ENCODE results near the gene TBC1D32. TPM values are rescaled to one million over a fixed set of nuclear protein-coding genes. Genes with fewer than 3 reads are reported as not detected.

TBC1D32 gene
- total and polyA plus RNA-seq, 4 donors: 0.51 to 2.8 (median 1.7) TPM

DNA sequence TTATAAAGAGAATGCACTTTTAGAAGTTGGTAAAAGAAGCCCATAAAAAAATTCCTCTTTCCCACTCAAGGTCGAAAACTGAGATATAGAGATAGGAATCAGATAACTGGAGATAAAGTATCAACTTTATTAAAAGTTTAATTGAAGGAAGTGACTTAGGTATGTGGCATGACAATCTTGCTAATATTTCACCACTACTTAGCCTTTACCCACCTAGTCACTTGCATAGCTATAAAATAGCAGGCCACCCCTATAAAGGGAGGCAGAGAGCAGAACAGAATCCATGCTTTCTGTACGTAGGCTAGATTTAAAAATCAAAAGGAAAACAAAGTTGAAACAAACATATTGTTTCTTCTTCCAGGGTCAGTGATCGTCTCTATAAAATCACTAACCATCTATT lies 13.2 kb upstream of the TBC1D32 start:
- H3K9me3 ChIP-seq (ENCODE audit: control insufficient read depth in 4 of 4, low read length in 3 of 4): no peaks in the 10 kb centered on the region
- H3K27ac ChIP-seq (ENCODE audit: low read depth in 1 of 2, low read length in 2 of 2): no peak overlapping the region
- no peak for TF ChIP-seq RAD21 (IDR thresholded peaks at IDR 0.05)
- TF ChIP-seq, protein P1, sequence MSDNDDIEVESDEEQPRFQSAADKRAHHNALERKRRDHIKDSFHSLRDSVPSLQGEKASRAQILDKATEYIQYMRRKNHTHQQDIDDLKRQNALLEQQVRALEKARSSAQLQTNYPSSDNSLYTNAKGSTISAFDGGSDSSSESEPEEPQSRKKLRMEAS (IDR thresholded peaks at IDR 0.05): no peak
- TF ChIP-seq, protein P2, sequence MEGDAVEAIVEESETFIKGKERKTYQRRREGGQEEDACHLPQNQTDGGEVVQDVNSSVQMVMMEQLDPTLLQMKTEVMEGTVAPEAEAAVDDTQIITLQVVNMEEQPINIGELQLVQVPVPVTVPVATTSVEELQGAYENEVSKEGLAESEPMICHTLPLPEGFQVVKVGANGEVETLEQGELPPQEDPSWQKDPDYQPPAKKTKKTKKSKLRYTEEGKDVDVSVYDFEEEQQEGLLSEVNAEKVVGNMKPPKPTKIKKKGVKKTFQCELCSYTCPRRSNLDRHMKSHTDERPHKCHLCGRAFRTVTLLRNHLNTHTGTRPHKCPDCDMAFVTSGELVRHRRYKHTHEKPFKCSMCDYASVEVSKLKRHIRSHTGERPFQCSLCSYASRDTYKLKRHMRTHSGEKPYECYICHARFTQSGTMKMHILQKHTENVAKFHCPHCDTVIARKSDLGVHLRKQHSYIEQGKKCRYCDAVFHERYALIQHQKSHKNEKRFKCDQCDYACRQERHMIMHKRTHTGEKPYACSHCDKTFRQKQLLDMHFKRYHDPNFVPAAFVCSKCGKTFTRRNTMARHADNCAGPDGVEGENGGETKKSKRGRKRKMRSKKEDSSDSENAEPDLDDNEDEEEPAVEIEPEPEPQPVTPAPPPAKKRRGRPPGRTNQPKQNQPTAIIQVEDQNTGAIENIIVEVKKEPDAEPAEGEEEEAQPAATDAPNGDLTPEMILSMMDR (IDR thresholded peaks at IDR 0.05; ENCODE audit: low read depth, low read length, missing input control): no peak
- TF ChIP-seq, protein P3, sequence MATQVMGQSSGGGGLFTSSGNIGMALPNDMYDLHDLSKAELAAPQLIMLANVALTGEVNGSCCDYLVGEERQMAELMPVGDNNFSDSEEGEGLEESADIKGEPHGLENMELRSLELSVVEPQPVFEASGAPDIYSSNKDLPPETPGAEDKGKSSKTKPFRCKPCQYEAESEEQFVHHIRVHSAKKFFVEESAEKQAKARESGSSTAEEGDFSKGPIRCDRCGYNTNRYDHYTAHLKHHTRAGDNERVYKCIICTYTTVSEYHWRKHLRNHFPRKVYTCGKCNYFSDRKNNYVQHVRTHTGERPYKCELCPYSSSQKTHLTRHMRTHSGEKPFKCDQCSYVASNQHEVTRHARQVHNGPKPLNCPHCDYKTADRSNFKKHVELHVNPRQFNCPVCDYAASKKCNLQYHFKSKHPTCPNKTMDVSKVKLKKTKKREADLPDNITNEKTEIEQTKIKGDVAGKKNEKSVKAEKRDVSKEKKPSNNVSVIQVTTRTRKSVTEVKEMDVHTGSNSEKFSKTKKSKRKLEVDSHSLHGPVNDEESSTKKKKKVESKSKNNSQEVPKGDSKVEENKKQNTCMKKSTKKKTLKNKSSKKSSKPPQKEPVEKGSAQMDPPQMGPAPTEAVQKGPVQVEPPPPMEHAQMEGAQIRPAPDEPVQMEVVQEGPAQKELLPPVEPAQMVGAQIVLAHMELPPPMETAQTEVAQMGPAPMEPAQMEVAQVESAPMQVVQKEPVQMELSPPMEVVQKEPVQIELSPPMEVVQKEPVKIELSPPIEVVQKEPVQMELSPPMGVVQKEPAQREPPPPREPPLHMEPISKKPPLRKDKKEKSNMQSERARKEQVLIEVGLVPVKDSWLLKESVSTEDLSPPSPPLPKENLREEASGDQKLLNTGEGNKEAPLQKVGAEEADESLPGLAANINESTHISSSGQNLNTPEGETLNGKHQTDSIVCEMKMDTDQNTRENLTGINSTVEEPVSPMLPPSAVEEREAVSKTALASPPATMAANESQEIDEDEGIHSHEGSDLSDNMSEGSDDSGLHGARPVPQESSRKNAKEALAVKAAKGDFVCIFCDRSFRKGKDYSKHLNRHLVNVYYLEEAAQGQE (IDR thresholded peaks at IDR 0.05): no peak
- no peak for TF ChIP-seq JUND (IDR thresholded peaks at IDR 0.05)
- no peak for TF ChIP-seq NR2F2 (IDR thresholded peaks at IDR 0.05)
- no peak for TF ChIP-seq EGR1 (IDR thresholded peaks at IDR 0.05; ENCODE audit: low read depth in 2 of 2)
- no peak for TF ChIP-seq HNF4G (IDR thresholded peaks at IDR 0.05)
- no peak for TF ChIP-seq HNF4A (conservative IDR thresholded peaks at IDR 0.05)
- no peak for TF ChIP-seq YY1 (IDR thresholded peaks at IDR 0.05)
- no peaks in the 10 kb centered on the region for H3K36me3 ChIP-seq (ENCODE audit: control insufficient read depth in 4 of 4, insufficient read depth in 3 of 4, low read depth in 1 of 4, low read length in 3 of 4)
- no peak overlapping the region for H3K9ac ChIP-seq (ENCODE audit: low read depth in 1 of 2, low read length in 2 of 2)
- H3K4me1 ChIP-seq (ENCODE audit: control insufficient read depth in 4 of 4, insufficient read depth in 4 of 4, low read length in 3 of 4): no peaks in the 10 kb centered on the region
- WGBS: 77% methylated on average over 3 of the region's 3 CpGs
- H3K4me3 ChIP-seq (ENCODE audit: low read depth in 1 of 3, low read length in 3 of 3): no peak overlapping the region
- no peak for DNase-seq (ENCODE audit: low spot score)
- H3K27me3 ChIP-seq (ENCODE audit: control insufficient read depth in 4 of 4, insufficient read depth in 4 of 4, low read length in 3 of 4): peaks cover 0 to 4% (median 0%) of the 10 kb centered on the region in 4 donors

DNA sequence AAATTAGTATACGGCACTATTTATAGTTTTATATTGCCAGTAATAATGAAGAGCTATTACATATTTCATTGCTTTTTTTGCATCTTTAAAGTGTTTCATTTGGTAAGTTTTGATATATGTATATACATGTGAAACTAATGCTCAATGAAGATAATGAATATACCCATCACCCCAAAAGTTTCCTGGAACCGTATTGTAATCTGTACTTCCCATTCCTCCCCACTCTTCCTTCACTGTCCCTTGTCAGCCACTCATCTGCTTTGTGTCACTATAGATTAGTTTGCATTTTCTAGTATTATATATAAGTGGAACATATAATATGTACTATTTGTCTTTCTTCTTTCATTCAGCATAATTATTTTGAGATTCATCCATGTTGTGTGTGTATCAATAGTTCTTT lies 10.3 kb upstream of the TBC1D32 start:
- TF ChIP-seq FOXA2 (IDR thresholded peaks at IDR 0.05) (no peak), NR2F2 (IDR thresholded peaks at IDR 0.05) (no peak), FOXA1 (IDR thresholded peaks at IDR 0.05) (no peak), JUND (IDR thresholded peaks at IDR 0.05) (no peak)
- TF ChIP-seq, protein P1 (IDR thresholded peaks at IDR 0.05): no peak
- whole genome bisulfite sequencing: 82% methylated on average over 2 of the region's 2 CpGs
- no peak for DNase-seq (ENCODE audit: low spot score)

DNA sequence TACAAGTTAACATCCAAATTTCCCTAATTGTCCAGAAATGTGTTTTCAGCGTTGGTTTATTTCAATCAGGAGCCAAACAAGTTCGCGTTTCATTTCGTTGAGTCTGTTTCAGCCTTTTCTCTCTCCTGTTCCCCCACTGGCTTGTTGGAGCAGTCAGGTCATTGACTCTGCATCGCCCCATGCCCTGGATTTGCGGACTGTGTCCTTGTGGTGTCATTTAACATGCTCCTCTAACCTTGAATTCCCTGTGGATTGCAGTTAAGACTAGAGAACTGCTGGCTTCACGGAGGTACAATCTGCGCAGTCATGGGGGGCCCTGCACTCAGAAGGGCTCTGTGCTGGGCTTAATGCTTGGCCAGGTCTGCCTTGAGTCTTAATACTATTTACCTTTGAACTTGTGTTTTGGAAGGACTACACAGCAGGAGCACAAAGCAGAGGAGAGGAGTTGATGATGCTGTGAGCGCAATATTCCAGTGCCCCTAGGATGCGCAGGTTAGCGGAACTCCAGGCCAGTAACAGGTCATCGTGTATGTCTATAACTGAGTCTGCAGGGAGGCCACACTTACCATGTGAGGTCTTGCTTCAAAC lies 5.5 kb upstream of the TBC1D32 start:
- Histone ChIP-seq H3K36me3 (ENCODE audit: control insufficient read depth in 4 of 4, insufficient read depth in 3 of 4, low read depth in 1 of 4, low read length in 3 of 4) (no peaks in the 10 kb centered on the region), H3K27ac (ENCODE audit: low read depth in 1 of 2, low read length in 2 of 2) (no peak overlapping the region), H3K27me3 (ENCODE audit: control insufficient read depth in 4 of 4, insufficient read depth in 4 of 4, low read length in 3 of 4) (peaks cover 0 to 4% (median 0%) of the 10 kb centered on the region in 4 donors), H3K9ac (ENCODE audit: low read depth in 1 of 2, low read length in 2 of 2) (no peak overlapping the region), H3K4me3 (ENCODE audit: low read depth in 1 of 3, low read length in 3 of 3) (no peak overlapping the region), H3K4me1 (ENCODE audit: control insufficient read depth in 4 of 4, insufficient read depth in 4 of 4, low read length in 3 of 4) (peaks cover 0 to 6% (median 0%) of the 10 kb centered on the region in 4 donors), H3K9me3 (ENCODE audit: control insufficient read depth in 4 of 4, low read length in 3 of 4) (no peaks in the 10 kb centered on the region)
- WGBS: 88% methylated on average over 12 of the region's 12 CpGs
- no peak for DNase-seq (ENCODE audit: low spot score)
- TF ChIP-seq HNF4A (conservative IDR thresholded peaks at IDR 0.05): no peak
- TF ChIP-seq, protein P4, sequence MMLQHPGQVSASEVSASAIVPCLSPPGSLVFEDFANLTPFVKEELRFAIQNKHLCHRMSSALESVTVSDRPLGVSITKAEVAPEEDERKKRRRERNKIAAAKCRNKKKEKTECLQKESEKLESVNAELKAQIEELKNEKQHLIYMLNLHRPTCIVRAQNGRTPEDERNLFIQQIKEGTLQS (IDR thresholded peaks at IDR 0.05): no peak
- no peak for TF ChIP-seq HNF4G (IDR thresholded peaks at IDR 0.05)
- no peak for TF ChIP-seq GABPA (IDR thresholded peaks at IDR 0.05 in 1 of 2, conservative IDR thresholded peaks at IDR 0.05 in 1 of 2)
- TF ChIP-seq RAD21 (IDR thresholded peaks at IDR 0.05): no peak
- TF ChIP-seq, protein P2 (IDR thresholded peaks at IDR 0.05; ENCODE audit: low read depth, low read length, missing input control): no peak
- no peak for TF ChIP-seq JUND (IDR thresholded peaks at IDR 0.05)
- no peak for TF ChIP-seq RXRA (IDR thresholded peaks at IDR 0.05)
- TF ChIP-seq YY1 (IDR thresholded peaks at IDR 0.05): no peak
- TF ChIP-seq, protein P1 (IDR thresholded peaks at IDR 0.05): no peak
- no peak for TF ChIP-seq NR2F2 (IDR thresholded peaks at IDR 0.05)

More for the DNA sequence above, 10.3 kb upstream of the TBC1D32 start:
- no peak overlapping the region for H3K9ac ChIP-seq (ENCODE audit: low read depth in 1 of 2, low read length in 2 of 2)
- no peak overlapping the region for H3K27ac ChIP-seq (ENCODE audit: low read depth in 1 of 2, low read length in 2 of 2)
- no peaks in the 10 kb centered on the region for H3K36me3 ChIP-seq (ENCODE audit: control insufficient read depth in 4 of 4, insufficient read depth in 3 of 4, low read depth in 1 of 4, low read length in 3 of 4)
- no peaks in the 10 kb centered on the region for H3K9me3 ChIP-seq (ENCODE audit: control insufficient read depth in 4 of 4, low read length in 3 of 4)
- peaks cover 0 to 4% (median 0%) of the 10 kb centered on the region in 4 donors for H3K27me3 ChIP-seq (ENCODE audit: control insufficient read depth in 4 of 4, insufficient read depth in 4 of 4, low read length in 3 of 4)
- no peak overlapping the region for H3K4me3 ChIP-seq (ENCODE audit: low read depth in 1 of 3, low read length in 3 of 3)
- no peaks in the 10 kb centered on the region for H3K4me1 ChIP-seq (ENCODE audit: control insufficient read depth in 4 of 4, insufficient read depth in 4 of 4, low read length in 3 of 4)
